OCI-LY7 (cell line): ENCODE results near the gene IL10RB.

Source experiments
- CTCF ChIP-seq: fragments of 200-600 bp; sonication (generic); conservative IDR thresholded peaks from 2 replicates; pipeline ENCODE4 v1.5.1; 2014; ENCODE audit warnings: mild to moderate bottlenecking, antibody characterized with exemption, low read length, moderate library complexity, mixed read lengths
- EZH2phosphoT487 ChIP-seq: fragments of 200-600 bp; sonication (generic); IDR thresholded peaks from 2 replicates; pipeline ENCODE4 v1.6.1; 2018; ENCODE audit warnings: low read depth, borderline replicate concordance, mild to moderate bottlenecking, mixed run types, antibody characterized with exemption, low read length, moderate library complexity, mixed read lengths

- no peak for TF ChIP-seq CTCF
- no peak for TF ChIP-seq EZH2phosphoT487
Measured at GRCh38 chr21:33296156-33296555, 30.0 kb downstream of the IL10RB start.
